DND-41 (cell line): ENCODE measurements around the gene BCL11B.

Source experiments
- ATAC-seq: fragments of 200-7000 bp; cut with Tn5 transposase; 3 replicates; pipeline ENCODE4 v1.9.1; 2021; ENCODE audit warnings: low read depth; ENCODE audit not compliant: insufficient read depth
- DNase-seq: peaks from one replicate; pipeline ENCODE4 v3.0.0-alpha.2; 2020
- H2AFZ ChIP-seq: 2 replicates; pipeline ENCODE4 v1.6.0; 2012; ENCODE audit warnings: low read depth, low read length
- H3K27ac ChIP-seq: 2 replicates; pipeline ENCODE4 v1.5.1; 2012; ENCODE audit warnings: low read length, inconsistent platforms
- H3K27me3 ChIP-seq: fragments of 200-600 bp; sonication (generic); 2 replicates; pipeline ENCODE4 v1.6.0; 2012; ENCODE audit warnings: low read length, mild to moderate bottlenecking, inconsistent platforms; ENCODE audit not compliant: insufficient read depth, poor library complexity
- H3K36me3 ChIP-seq: 2 replicates; pipeline ENCODE4 v1.5.1; 2012; ENCODE audit warnings: low read length, inconsistent platforms; ENCODE audit not compliant: insufficient read depth
- H3K4me1 ChIP-seq: 2 replicates; pipeline ENCODE4 v1.5.1; 2012; ENCODE audit warnings: mild to moderate bottlenecking, low read length; ENCODE audit not compliant: insufficient read depth
- H3K4me2 ChIP-seq: 2 replicates; pipeline ENCODE4 v1.6.0; 2012; ENCODE audit warnings: mild to moderate bottlenecking, moderate library complexity, low read length, inconsistent platforms; ENCODE audit not compliant: insufficient read depth
- H3K4me3 ChIP-seq, 2 experiments: fragments of 200-600 bp in 1 of 2; shearing (Covaris generic) in 1 of 2; 2 replicates each; pipeline ENCODE4 v1.5.1; 2012 to 2016; ENCODE audit warnings: inconsistent platforms in 2 of 2, low read length in 2 of 2, mild to moderate bottlenecking in 2 of 2, low read depth in 1 of 2, moderate library complexity in 1 of 2
- H3K79me2 ChIP-seq: 2 replicates; pipeline ENCODE4 v1.6.0; 2012; ENCODE audit warnings: low read length, inconsistent platforms; ENCODE audit not compliant: insufficient read depth
- H3K9ac ChIP-seq: 2 replicates; pipeline ENCODE4 v1.6.0; 2012; ENCODE audit warnings: low read depth, mild to moderate bottlenecking, inconsistent platforms, low read length, moderate library complexity
- H3K9me3 ChIP-seq: 2 replicates; pipeline ENCODE4 v1.5.1; 2012; ENCODE audit warnings: low read length, moderate library complexity, mild to moderate bottlenecking, inconsistent platforms; ENCODE audit not compliant: insufficient read depth, severe bottlenecking
- H4K20me1 ChIP-seq: 2 replicates; pipeline ENCODE4 v1.6.0; 2012; ENCODE audit warnings: low read length; ENCODE audit not compliant: insufficient read depth
- EZH2 ChIP-seq: IDR thresholded peaks from 3 replicates; pipeline ENCODE4 v1.6.1; 2012; ENCODE audit warnings: borderline replicate concordance, low read depth, mild to moderate bottlenecking, moderate library complexity, low read length, inconsistent platforms; ENCODE audit not compliant: severe bottlenecking
- TF ChIP-seq, protein P1 (sequence below): IDR thresholded peaks from 2 replicates; pipeline ENCODE4 v1.5.1; 2012; ENCODE audit warnings: borderline replicate concordance, low read length, moderate library complexity, mild to moderate bottlenecking; ENCODE audit not compliant: poor library complexity, severe bottlenecking; ENCODE audit errors: extremely low read depth

BCL11B gene

DNA sequence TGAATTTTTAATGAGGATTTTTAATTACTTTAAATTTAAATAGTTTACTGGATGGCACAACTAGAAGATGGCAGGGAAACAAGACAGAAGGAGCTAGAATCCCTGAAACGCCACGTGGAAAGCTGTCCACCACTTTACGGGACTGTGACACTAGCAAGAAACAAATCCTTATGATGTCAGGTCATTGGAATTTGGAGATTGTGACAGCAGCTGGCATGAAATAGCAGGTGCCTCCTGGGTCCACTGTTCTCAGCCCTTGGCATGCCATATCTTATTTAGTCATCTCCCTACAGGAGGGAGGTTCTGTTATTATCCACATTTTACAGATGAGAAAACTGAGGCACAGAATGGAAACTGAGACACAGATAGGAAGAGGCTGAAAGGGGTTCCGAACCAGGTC, 113.8 kb downstream of the BCL11B start:
- H3K27ac ChIP-seq, result no peak overlapping the region
- no peaks in the 10 kb centered on the region for H3K9me3 ChIP-seq
- TF ChIP-seq, protein P1, sequence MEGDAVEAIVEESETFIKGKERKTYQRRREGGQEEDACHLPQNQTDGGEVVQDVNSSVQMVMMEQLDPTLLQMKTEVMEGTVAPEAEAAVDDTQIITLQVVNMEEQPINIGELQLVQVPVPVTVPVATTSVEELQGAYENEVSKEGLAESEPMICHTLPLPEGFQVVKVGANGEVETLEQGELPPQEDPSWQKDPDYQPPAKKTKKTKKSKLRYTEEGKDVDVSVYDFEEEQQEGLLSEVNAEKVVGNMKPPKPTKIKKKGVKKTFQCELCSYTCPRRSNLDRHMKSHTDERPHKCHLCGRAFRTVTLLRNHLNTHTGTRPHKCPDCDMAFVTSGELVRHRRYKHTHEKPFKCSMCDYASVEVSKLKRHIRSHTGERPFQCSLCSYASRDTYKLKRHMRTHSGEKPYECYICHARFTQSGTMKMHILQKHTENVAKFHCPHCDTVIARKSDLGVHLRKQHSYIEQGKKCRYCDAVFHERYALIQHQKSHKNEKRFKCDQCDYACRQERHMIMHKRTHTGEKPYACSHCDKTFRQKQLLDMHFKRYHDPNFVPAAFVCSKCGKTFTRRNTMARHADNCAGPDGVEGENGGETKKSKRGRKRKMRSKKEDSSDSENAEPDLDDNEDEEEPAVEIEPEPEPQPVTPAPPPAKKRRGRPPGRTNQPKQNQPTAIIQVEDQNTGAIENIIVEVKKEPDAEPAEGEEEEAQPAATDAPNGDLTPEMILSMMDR, result no peak
- no peak for TF ChIP-seq EZH2
- H3K4me1 ChIP-seq, result no peaks in the 10 kb centered on the region
- no peak overlapping the region for H3K4me2 ChIP-seq
- H3K9ac ChIP-seq, result no peak overlapping the region
- no peak for ATAC-seq
- H2AFZ ChIP-seq, result no peak overlapping the region
- no peaks in the 10 kb centered on the region for H3K27me3 ChIP-seq
- no peak overlapping the region for H3K4me3 ChIP-seq
- H3K36me3 ChIP-seq, result no peaks in the 10 kb centered on the region
- H3K79me2 ChIP-seq, result no peaks in the 10 kb centered on the region
- DNase-seq, result no peak
- H4K20me1 ChIP-seq, result no peaks in the 10 kb centered on the region

DNA sequence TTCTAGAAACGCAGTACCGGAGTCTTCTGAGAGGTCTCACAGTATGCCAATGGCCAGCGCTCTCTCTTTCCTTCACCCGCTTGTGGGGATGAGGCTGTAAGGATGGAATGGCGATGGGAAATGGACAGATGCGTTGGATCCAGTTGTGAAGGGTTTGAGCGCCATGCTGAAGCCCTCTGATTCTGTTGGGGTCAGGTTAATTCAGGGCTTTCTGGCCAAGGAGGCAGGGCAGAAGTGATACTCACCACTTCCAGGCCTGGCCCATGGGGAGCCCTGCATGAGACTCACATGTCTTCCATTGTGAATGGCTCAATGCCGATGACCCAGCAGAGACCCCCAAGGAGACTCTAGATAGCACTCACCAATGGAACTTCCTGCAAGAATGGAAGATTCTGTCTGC, 114.3 kb downstream of the BCL11B start:
- TF ChIP-seq EZH2, result no peak
- TF ChIP-seq, protein P1, result no peak
- Histone ChIP-seq H3K27me3 (no peaks in the 10 kb centered on the region), H3K9me3 (no peaks in the 10 kb centered on the region), H2AFZ (no peak overlapping the region), H3K9ac (no peak overlapping the region), H3K4me3 (no peak overlapping the region), H3K27ac (no peak overlapping the region), H3K36me3 (no peaks in the 10 kb centered on the region), H4K20me1 (no peaks in the 10 kb centered on the region), H3K79me2 (no peaks in the 10 kb centered on the region), H3K4me1 (no peaks in the 10 kb centered on the region), H3K4me2 (no peak overlapping the region)
- DNase-seq (no peak), ATAC-seq (no peak)

DNA sequence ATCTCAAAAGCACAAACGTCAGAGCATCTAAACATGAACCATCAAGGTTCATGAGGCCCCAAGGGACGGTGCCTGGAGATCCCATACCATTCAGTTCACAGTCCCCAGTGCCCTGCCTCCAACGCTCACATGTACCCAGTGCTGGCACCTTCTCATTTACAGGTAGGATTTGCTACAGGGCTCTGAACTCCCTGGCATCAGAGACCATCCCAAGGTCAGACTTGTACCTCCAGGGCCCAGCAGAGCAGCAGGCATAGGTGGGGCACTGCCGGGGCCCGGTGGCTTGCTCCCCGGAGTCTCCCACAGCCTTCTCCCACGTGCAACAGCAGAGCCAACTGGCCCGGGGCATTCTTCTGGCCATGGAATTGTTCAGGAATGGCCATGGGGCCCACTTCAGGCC, 114.8 kb downstream of the BCL11B start:
- ATAC-seq (no peak), DNase-seq (no peak)
- H3K4me3 ChIP-seq, result no peak overlapping the region
- H3K9ac ChIP-seq, result no peak overlapping the region
- no peak overlapping the region for H3K4me2 ChIP-seq
- no peak overlapping the region for H2AFZ ChIP-seq
- H3K9me3 ChIP-seq, result no peaks in the 10 kb centered on the region
- no peaks in the 10 kb centered on the region for H4K20me1 ChIP-seq
- no peak overlapping the region for H3K27ac ChIP-seq
- no peaks in the 10 kb centered on the region for H3K4me1 ChIP-seq
- no peaks in the 10 kb centered on the region for H3K36me3 ChIP-seq
- TF ChIP-seq, protein P1, result no peak
- no peak for TF ChIP-seq EZH2
- H3K27me3 ChIP-seq, result no peaks in the 10 kb centered on the region
- H3K79me2 ChIP-seq, result no peaks in the 10 kb centered on the region

DNA sequence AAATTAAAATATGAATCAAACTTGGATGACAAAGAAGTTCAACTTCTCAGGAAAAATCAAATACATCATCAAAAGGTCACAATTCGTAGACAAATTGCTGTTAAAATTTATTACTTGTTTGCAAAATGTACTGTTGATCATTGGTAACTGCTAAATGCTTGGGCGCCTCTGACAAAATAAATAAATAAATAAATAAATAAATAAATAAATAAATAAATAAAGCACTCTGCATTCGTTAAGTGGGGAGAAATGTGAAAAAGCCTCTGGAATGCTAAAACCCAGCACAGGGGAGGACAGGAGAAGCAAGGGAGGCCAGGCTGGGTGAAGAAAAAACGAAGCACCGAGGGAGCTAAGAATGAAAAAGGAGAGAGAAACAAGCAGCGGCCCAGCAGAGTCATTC, 115.2 kb downstream of the BCL11B start:
- Histone ChIP-seq H3K9me3 (no peaks in the 10 kb centered on the region), H3K27ac (no peak overlapping the region), H4K20me1 (no peaks in the 10 kb centered on the region), H2AFZ (no peak overlapping the region), H3K79me2 (no peaks in the 10 kb centered on the region), H3K27me3 (no peaks in the 10 kb centered on the region), H3K9ac (no peak overlapping the region), H3K4me2 (no peak overlapping the region), H3K4me3 (no peak overlapping the region), H3K4me1 (no peaks in the 10 kb centered on the region), H3K36me3 (no peaks in the 10 kb centered on the region)
- no peak for DNase-seq
- ATAC-seq, result no peak
- no peak for TF ChIP-seq EZH2
- TF ChIP-seq, protein P1, result no peak
